HepG2 (cell line): ENCODE measurements around the gene GAB3. TPM values are rescaled to one million over a fixed set of nuclear protein-coding genes. Genes with fewer than 3 reads are reported as not detected.

Experiments used
- AHDC1 ChIP-seq: sonication (generic); formaldehyde crosslinking; IDR thresholded peaks from 2 replicates; pipeline ENCODE4 v1.5.1; 2020; ENCODE audit warnings: mild to moderate bottlenecking, missing genetic modification reagents, borderline replicate concordance
- ARNTL ChIP-seq: sonication (generic); formaldehyde crosslinking; IDR thresholded peaks from 2 replicates; pipeline ENCODE4 v1.4.0; 2020; ENCODE audit warnings: mild to moderate bottlenecking, missing genetic modification reagents
- DR1 ChIP-seq: sonication (generic); formaldehyde crosslinking; IDR thresholded peaks from 2 replicates; pipeline ENCODE4 v1.8.0; 2021; ENCODE audit warnings: mild to moderate bottlenecking, missing genetic modification reagents, inconsistent platforms
- FOXJ3 ChIP-seq: sonication (generic); formaldehyde crosslinking; IDR thresholded peaks from 2 replicates; pipeline ENCODE4 v1.4.0; 2020; ENCODE audit warnings: missing genetic modification reagents, mild to moderate bottlenecking, borderline replicate concordance
- KDM4B ChIP-seq: sonication (generic); formaldehyde crosslinking; IDR thresholded peaks from 2 replicates; pipeline ENCODE4 v1.4.0; 2020; ENCODE audit warnings: missing genetic modification reagents
- KLF16 ChIP-seq, 2 experiments: sonication (generic) in 1 of 2; formaldehyde crosslinking in 1 of 2; IDR thresholded peaks; 2 replicates each; pipeline versions ENCODE4 v1.6.1 to v1.8.0; 2016 to 2023; ENCODE audit warnings: missing genetic modification reagents in 2 of 2, missing compliant biosample characterization in 1 of 2
- MAFF ChIP-seq: IDR thresholded peaks from 2 replicates; pipeline ENCODE4 v1.6.1; 2011; ENCODE audit warnings: low read depth, low read length, improper control_type of control experiment
- MTF1 ChIP-seq: sonication (generic); formaldehyde crosslinking; IDR thresholded peaks from 2 replicates; pipeline ENCODE4 v1.5.0; 2020; ENCODE audit warnings: missing genetic modification reagents
- MYNN ChIP-seq: sonication (generic); formaldehyde crosslinking; IDR thresholded peaks from 2 replicates; pipeline ENCODE4 v1.4.0; 2020; ENCODE audit warnings: mild to moderate bottlenecking, low read depth, missing genetic modification reagents
- RBAK ChIP-seq: sonication (generic); formaldehyde crosslinking; IDR thresholded peaks from 2 replicates; pipeline ENCODE4 v1.5.1; 2020; ENCODE audit warnings: mild to moderate bottlenecking, missing genetic modification reagents
- SALL2 ChIP-seq: sonication (generic); formaldehyde crosslinking; IDR thresholded peaks from 2 replicates; pipeline ENCODE4 v1.8.1; 2023; ENCODE audit warnings: mild to moderate bottlenecking, missing genetic modification reagents, inconsistent platforms
- TFDP1 ChIP-seq: IDR thresholded peaks from 2 replicates; pipeline ENCODE4 v1.6.1; 2016; ENCODE audit warnings: missing compliant biosample characterization, missing genetic modification reagents, borderline replicate concordance
- YY1 ChIP-seq: IDR thresholded peaks from 2 replicates; pipeline ENCODE4 v1.6.1; 2011; ENCODE audit warnings: low read length, low read depth, moderate library complexity, mild to moderate bottlenecking; ENCODE audit not compliant: insufficient read depth, insufficient replicate concordance
- ZMAT3 ChIP-seq: sonication (generic); formaldehyde crosslinking; conservative IDR thresholded peaks from 2 replicates; pipeline ENCODE4 v1.7.0; 2021; ENCODE audit warnings: missing genetic modification reagents
- ZNF253 ChIP-seq: sonication (generic); formaldehyde crosslinking; IDR thresholded peaks from 2 replicates; pipeline ENCODE4 v1.8.0; 2022; ENCODE audit warnings: mild to moderate bottlenecking, missing genetic modification reagents, borderline replicate concordance
- ZNF691 ChIP-seq: sonication (generic); formaldehyde crosslinking; IDR thresholded peaks from 2 replicates; pipeline ENCODE4 v1.4.0; 2020; ENCODE audit warnings: missing genetic modification reagents, low read depth, mild to moderate bottlenecking, borderline replicate concordance
- ZSCAN21 ChIP-seq: sonication (generic); formaldehyde crosslinking; IDR thresholded peaks from 2 replicates; pipeline ENCODE4 v1.8.0; 2022; ENCODE audit warnings: mild to moderate bottlenecking, missing genetic modification reagents, moderate library complexity, borderline replicate concordance
- ZSCAN31 ChIP-seq: sonication (generic); formaldehyde crosslinking; IDR thresholded peaks from 2 replicates; pipeline ENCODE4 v1.5.0; 2020; ENCODE audit warnings: low read depth, mild to moderate bottlenecking, missing genetic modification reagents
- polyA plus RNA-seq, 8 experiments: library from polyadenylated mRNA; depleted of rRNA in 3 of 8; stranded (reverse) in 7 of 8; unstranded in 1 of 8; fragments of >200 nt; fragmentation: Illumina TruSeq in 4 of 8; extraction: Trizol in 4 of 8; gene quantifications; 2 replicates each; pipeline versions ENCODE4 v1.2.1 to v1.2.3, GENCODE V29; 2011 to 2016; ENCODE audit warnings: low read depth in 4 of 8, missing spikeins in 1 of 8, mixed read lengths in 1 of 8; ENCODE audit not compliant: insufficient read depth in 1 of 8
- total RNA-seq, 5 experiments: library from RNA; depleted of rRNA; stranded (reverse); fragments of >200 nt; fragmentation: Illumina TruSeq; extraction: Trizol; gene quantifications; 2 replicates each; pipeline ENCODE4 v1.2.3, GENCODE V29; 2016; ENCODE audit warnings: low read depth in 1 of 5
- TF ChIP-seq, protein P1 (sequence below): sonication (generic); formaldehyde crosslinking; IDR thresholded peaks from 2 replicates; pipeline ENCODE4 v1.4.0; 2020; ENCODE audit warnings: mild to moderate bottlenecking, missing genetic modification reagents

The GAB3 gene
- total and polyA plus RNA-seq, 2 of the 13 experiments (the other 11 are each of a cell fraction or from before 2014, with no cell fraction given) = not detected

DNA sequence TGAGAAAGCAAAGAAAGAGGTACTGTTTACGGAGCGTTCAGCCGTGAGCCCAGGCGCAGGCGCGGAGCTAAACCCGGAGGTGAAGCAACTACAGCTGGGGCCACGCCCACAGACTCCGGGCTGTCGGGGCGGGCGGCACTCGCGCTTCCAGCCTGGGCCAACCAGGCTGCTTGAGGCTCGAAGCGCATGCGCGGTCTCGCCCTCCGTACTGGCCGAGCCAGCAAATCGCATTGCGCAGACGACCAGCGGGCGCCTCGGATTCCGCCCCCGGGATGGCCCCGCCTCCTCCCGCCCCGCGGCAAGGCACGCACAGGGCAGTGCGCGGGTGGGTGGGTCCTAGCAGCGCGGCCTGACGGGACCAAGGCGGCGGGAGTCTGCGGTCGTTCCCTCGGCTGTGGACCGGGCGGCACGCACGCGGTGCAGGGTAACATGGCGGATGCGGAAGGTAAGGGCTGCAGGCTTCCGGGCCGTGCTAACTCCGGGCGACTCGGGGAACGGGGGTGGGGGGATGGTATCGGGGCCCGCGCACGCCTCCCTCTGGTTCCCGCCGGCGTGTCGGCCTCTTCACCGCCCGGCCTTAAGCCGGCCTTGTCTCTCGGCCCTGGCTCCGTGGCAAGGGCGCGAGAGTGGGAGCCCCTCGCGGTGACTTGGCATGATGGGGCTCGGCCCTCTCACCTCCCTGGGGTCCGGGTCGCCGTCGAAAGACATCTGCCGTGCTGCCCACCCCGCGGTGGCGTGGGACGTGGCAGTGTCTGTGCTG lies 11.8 kb upstream of the GAB3 start, which contains the start of gene DKC1 (continued):
- no peak for TF ChIP-seq AHDC1 (CRISPR knock-in tag)
- no peak for TF ChIP-seq MYNN (CRISPR knock-in tag)
- TF ChIP-seq ZSCAN21 = peak; percentile 89; the same call in 1 of the 2 replicates
- no peak for TF ChIP-seq MAFF
- TF ChIP-seq, protein P1, sequence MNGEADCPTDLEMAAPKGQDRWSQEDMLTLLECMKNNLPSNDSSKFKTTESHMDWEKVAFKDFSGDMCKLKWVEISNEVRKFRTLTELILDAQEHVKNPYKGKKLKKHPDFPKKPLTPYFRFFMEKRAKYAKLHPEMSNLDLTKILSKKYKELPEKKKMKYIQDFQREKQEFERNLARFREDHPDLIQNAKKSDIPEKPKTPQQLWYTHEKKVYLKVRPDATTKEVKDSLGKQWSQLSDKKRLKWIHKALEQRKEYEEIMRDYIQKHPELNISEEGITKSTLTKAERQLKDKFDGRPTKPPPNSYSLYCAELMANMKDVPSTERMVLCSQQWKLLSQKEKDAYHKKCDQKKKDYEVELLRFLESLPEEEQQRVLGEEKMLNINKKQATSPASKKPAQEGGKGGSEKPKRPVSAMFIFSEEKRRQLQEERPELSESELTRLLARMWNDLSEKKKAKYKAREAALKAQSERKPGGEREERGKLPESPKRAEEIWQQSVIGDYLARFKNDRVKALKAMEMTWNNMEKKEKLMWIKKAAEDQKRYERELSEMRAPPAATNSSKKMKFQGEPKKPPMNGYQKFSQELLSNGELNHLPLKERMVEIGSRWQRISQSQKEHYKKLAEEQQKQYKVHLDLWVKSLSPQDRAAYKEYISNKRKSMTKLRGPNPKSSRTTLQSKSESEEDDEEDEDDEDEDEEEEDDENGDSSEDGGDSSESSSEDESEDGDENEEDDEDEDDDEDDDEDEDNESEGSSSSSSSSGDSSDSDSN (CRISPR knock-in tag) = peak; percentile 71; the same call in 1 of the 2 replicates
- TF ChIP-seq ZNF253 (CRISPR knock-in tag) = peak; percentile 41; the same call in 1 of the 2 replicates
- peak; percentile 65 for TF ChIP-seq DR1
- no peak for TF ChIP-seq KDM4B
- no peak for TF ChIP-seq MTF1
- peak; percentile 80; the same call in 1 of the 2 replicates for TF ChIP-seq TFDP1 (CRISPR knock-in tag)
- TF ChIP-seq RBAK (CRISPR knock-in tag) = no peak
- no peak; the same call in 1 of the 2 replicates for TF ChIP-seq ZSCAN31 (CRISPR knock-in tag)
- TF ChIP-seq ZMAT3 (CRISPR knock-in tag) = 0 out of 2 replicates have a peak, but pooled peaks have one; percentile 34
- peak; percentile 48; the same call in 1 of the 2 replicates for TF ChIP-seq SALL2 (CRISPR knock-in tag)
- TF ChIP-seq ARNTL (CRISPR knock-in tag) = peak; percentile 56; the same call in 1 of the 2 replicates
- TF ChIP-seq FOXJ3 (CRISPR knock-in tag) = no peak
- TF ChIP-seq ZNF691 = 0 out of 2 replicates have a peak, but pooled peaks have one; percentile 35
- TF ChIP-seq KLF16 (CRISPR knock-in tag; IDR thresholded peaks at IDR 0.05) = no peak; a peak in 1 of 4 replicates
- peak; percentile 80 for TF ChIP-seq YY1
